ENCODE data around the gene GIMAP8.

Gene GIMAP8

DNA sequence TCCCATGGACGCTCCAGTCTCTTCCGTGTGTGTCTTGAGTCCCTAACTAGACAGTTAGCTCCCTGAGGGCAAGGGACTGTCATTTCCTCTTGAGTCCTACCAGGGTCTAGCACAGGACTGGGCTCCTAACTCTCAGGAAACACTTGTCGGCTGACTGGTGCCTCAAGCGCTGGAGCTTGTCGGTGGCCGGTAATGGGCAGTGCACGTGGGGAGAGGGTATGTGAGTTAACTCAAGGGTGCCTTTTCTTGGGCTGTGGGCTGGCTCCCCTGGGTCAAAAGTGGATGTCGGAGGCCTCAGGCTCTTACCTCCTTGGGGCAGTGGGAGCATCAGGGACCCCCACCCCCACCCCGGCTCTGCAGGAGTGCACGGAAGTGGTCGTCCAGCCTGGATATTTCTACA is 38.4 kb upstream of the GIMAP8 start:
- no peak for DNase-seq

DNA sequence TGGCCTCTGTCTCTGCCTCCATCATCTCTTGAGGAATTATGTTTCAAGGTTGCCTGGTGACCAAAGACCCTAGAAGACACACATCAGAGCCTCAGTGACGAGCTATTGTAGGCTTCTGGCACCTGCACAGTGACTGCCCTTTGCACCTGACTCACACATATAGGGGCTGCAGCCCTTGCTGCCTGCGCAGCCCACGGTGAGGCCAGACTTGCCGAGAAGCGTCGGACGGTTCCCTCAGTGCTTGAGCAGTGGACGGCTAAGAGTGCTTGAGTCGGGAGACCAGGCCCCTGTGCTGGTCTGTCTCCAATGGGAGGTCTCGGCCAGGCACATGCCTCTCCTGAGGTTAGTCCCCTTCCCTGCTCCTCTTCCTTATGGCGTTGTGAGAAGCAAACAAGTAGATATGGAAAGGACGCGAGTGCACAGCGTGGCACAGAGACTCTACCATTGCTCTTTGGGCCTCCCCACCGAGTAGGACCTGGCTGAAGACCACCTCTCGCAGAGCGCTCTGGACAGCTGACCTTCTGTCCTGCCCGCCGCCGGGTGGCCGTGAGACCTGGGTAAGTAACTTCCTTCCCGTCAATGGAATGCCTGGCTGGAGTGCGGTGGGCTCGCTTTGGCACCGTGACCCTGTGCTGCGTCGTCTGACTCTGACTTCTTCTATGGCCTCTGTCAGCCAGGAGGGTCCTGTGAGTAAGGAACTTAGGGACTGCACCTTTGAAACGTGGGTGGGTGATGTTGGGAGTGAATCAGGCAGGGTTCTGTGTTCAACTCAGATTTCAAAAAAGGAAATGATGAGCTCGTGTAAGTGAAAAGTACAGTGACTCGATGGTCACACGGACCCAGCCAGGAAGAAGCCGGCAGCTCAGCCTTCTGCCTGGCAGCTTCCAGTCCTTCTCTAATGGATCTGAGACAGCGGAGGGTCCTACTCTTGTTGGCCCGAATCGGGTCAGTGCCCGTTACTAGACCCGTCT is 37.6 kb upstream of the GIMAP8 start:
- no peak for DNase-seq

DNA sequence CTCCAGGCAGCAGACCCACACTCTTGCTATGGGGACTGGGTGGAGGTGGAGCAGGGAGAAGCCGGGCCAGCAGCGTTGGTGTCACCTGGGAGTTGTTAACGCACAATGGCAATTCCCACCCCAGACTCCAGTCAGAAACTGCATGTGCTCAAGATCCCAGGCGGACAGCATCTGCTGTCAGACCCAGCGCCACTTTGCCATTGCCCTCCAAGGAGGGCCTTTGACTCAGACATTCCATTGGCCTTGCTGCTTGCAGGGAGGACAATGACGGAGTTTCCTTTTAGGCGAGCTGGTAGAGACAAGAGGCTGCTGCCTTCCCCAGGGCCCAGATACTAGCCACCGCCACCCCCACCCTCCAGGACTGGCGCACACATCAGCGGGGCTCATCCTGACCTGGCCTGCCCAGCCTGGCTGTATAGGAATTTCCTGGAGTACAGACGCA is 36.8 kb upstream of the GIMAP8 start:
- DNase-seq, result no peak

DNA sequence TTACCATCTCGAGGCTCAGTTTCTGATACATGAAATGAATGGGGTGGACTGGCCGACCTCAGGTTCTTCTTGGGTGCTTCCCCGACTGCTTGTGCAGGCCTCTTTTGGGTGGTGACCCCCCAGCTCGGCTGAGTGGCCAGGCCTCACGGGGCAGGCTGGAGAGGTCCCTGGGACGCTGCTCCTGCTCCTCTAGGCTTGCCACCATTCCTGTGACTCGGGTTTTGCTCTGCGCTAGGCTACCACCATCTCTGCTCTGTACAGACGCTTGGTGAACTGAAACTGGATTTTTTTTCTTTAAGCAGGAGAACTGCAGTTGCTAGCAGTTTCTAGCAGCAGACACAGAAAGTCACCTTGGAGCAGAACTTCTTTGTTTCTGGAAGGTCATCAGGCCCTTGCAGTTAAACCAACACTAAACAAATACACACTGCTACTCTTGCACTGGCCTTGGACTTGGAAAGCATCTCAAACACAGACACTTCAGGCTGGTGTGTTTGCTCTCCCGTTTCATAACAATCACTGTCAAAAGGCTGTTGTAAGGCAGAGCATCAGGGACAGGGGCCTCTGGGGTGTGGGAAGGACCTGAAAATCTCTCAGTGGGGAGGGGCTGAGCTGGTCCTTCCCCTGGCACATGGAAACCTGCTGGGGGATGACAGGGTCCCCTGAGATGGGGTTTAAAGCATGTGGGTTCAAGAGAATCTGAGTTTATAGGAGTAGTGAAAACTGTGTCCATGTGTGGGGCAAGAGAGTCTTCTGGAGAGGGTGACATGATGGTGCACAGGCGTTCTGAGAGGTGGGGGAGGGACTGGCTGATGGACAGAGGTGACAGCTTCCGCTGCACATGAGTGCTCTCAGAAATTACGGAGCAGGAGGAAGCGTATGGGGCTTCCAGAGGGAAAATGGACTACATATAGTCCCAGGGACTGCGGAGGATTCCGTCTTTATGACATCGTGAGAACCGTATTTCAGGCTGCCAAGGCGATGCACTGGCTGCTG is 35.0 kb upstream of the GIMAP8 start:
- DNase-seq, result no peak

DNA sequence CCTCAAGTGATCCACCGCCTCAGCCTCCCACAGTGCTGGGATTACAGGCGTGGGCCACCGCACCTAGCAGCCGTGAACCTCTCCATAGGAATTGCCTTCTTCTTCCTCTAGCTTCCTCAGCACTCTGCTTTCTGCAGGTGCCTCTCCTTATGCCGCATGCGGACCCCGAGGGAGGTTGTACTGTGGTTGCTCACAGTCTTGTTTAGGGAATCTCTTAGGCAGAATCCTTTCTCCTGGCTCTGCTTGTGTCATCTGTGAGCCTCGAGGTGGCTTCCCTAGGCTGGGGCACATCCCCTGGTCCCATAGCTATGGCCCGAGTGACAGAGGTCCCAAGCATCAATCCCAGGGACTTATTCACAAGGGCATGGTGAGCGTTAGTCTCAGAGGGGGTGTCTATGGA is 33.2 kb upstream of the GIMAP8 start:
- no peak for DNase-seq

DNA sequence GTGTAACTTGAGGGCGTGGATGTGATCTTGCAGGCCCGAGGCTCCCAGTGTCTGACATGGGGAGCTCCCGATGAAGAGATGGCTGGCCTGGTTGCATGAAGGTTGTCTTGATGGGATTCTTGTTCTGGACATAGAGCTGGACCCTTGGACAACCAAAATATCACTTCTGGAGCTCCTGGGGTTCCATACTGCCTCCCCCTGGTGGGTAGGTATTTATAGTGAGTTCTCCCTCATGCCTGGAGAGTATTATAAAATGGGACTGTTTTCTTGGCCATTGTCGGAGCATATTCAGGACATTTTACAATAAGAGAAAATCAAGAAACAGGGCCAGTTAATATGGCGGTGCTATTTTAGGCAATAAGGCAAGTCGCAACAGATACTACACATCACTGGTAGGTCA is 32.6 kb upstream of the GIMAP8 start:
- no peak for DNase-seq

DNA sequence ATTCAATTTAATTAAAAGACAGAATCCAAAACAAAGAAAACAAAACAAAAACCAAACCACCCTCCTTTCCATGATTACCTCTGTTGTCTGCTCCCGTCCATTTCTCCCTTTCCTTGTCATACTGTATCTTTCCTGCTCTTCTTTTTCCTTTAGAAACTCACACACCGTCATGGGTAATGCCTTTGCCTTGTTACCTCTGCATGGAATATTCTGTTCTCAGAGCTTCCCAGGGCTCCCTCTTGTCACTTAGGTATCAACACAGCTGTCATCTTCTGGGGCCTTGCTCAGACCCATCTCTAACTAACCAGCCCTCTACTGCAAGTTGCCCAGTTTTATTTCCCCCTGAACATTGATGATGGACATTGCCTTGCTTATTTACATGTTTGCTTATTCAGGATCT is 30.2 kb upstream of the GIMAP8 start:
- no peak for DNase-seq

DNA sequence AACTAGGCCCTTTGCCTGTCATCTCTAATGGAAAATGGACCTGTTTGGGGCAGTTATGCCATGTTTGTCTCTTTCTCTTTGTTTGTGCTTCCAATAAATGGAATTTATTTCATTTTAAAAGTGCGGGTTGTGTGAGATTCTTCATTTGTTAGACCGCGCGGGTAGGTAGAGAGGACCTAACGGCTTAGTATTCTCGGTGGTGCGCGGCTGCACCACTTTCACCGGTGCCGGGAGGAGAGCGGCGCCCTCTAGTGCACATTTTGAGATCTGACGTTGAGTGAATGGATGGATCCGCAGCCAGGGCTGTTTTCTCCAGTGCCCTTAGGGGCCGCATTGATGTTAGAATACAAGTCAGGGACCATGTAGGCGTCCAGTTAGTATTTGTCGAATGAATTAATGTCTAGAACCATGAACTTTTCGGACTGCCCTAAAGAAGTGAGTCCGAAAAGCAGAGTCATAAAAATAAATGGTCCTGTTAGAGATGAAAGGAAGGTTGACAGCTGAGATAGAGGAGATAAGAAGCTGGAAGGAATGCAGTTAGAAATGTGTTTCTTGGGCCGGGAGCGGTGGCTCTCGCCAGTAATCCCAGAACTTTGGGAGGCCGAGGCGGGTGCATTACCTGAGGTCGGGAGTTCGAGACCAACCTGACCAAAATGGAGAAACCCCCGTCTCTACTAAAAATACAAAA is 29.3 kb upstream of the GIMAP8 start:
- no peak for DNase-seq

DNA sequence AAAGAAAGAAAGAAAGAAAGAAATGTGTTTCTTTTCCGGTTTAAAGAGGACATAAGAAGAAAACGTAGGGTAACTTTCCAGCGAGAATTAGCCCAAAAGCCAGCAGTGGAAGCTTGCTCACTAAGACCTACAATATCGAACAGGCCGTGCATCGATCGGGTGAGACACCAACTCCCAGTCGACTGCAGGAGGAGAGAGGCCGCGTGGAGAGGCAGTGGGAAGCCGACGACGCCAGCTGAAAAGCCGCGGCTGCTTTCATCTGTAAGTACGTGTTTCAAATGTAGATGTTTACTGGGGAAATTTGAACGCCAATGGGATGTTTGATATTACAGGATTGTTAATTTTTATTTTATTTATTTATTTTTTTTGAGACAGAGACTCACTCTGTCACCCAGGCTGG is 28.6 kb upstream of the GIMAP8 start:
- no peak for DNase-seq

DNA sequence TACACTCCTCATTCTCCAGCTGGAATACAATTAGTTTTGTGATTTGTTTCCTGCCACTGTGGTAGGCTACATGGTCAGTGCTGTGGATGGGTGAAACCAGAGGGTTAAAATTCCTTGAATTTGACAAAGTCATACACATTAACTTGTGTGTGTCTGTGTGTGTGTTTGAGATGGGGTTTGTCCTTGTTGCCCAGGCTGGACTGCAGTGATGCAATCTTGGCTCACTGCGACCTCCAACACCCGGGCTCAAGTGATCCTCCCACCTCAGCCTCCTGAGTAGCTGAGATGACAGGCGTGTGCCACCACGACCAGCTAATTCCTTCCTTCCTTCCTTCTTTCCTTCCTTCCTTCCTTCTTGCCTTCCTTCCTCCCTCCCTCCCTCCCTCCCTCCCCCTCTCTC is 24.8 kb upstream of the GIMAP8 start:
- DNase-seq, result no peak

DNA sequence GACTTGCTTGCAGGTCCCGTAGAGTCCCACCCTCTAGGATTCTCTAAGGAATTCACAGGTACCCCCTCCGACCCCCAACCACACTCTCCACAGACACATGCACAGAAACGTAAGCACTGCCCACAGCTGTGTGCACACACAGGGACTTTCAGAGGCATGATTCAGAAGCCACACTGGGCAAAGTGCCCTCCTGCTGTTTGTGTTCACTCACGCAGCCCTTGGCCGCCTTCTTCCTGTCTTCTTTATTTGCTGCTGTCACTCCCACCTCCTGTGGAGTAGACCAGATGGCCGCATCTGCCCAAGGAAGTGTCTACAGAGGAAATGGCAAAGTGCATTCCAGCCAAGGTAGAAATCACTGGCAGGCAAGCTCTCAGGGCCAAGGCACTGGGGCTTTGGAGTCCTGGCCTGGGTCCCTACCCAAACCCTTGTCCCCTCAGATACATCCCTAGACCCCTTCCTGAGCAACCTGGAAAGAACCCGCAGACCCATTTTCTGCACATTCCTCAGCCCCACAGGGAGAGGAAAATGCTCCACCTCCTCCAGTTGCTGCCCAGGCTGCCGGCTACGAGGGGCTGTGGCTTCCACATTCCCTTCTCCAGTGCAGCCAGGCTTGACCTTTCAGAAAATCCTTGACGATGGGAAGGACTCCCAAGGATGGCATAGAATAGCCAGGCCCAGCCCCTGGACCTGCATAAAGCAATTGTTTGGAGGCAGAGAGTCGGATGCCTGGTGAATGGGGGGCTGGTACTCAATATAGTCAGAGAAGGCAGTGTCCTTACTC is 21.6 kb upstream of the GIMAP8 start:
- DNase-seq, result peak; percentile 63

DNA sequence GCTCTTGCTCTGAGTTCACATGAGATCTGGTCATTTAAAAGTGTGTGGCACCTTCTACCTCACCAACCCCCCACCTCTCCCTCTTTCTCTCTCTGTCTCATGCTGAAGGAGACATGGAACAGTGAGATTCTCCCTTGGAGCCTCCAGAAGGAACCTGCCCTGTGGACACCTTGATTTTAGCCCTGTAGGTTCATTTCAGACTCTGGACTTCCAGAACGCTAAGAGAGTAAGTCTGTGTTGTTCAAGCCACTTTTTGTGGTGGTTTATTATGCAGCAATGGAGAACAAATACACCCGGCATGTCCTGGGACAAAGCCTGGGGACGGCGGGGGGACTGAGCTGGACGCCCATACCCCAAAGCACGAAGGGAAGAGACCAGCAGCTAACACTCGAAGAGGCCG is 20.7 kb upstream of the GIMAP8 start:
- DNase-seq, result no peak

DNA sequence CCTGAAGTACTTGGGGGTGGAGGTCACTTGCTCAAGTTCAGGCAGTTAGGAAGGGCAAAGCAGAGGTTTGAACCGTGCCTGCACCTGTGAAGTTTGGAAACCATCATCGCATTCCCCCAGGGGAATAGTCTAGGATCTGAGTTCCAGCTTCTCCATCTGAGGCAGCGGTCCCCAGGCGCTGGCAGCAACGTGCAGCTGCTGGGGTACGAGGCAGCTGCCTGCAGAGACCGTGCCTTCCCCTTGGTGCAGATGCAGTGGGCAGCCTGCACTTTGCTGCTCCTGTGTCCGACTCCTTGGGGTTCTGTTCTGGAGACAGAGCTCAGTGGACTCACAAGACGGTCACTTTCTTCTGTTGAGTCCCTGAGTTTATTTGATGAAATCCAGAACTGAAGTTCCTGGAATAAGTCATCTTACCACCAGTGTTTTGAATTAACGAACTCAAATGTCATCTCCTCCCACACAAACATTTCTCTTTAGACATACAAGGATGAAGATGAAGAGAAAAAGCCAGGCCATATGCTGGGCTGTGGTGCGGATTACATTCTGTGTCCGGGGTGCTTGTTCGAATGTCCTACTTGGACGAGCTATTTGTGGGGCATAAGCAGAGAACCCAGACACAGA is 19.9 kb upstream of the GIMAP8 start:
- no peak for DNase-seq

DNA sequence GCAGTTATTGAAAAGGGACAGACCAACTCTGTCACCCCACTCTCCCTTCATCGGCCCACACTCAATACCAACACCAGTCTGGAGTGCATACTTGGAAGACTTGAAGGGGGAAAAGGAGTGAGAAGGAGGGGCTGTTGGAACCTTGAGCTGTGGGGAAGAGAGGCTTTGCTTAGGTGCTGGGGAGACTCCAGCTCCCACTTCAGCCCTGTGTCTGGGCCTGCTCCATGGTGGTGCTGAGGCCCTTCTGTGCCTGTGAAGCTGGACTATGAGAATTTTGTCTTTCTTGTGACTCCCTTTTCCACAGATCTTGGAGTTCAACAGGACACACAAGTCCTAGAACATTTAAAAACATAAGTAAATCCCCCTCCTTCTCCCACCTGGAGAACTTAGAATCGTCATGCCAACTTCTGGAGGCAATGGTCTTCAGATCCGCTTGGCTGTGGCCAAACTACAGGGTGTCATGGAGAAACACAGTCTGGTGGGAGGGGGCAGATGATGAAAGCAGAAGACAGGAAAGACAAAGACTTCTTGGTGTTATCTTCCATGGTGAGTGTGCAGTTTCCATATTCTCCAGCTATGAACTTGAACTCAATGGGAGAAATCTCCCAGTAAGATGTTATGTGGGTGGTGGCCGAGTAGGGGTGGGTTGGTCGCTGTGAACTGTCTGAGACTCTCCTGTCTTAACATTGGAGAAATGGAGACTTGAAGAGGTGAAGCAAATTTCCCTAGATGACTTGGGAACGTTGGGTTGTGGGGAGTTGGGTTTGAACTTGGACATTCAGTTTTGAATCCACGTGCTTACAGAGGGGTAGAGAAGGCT is 18.4 kb upstream of the GIMAP8 start:
- DNase-seq, result no peak

DNA sequence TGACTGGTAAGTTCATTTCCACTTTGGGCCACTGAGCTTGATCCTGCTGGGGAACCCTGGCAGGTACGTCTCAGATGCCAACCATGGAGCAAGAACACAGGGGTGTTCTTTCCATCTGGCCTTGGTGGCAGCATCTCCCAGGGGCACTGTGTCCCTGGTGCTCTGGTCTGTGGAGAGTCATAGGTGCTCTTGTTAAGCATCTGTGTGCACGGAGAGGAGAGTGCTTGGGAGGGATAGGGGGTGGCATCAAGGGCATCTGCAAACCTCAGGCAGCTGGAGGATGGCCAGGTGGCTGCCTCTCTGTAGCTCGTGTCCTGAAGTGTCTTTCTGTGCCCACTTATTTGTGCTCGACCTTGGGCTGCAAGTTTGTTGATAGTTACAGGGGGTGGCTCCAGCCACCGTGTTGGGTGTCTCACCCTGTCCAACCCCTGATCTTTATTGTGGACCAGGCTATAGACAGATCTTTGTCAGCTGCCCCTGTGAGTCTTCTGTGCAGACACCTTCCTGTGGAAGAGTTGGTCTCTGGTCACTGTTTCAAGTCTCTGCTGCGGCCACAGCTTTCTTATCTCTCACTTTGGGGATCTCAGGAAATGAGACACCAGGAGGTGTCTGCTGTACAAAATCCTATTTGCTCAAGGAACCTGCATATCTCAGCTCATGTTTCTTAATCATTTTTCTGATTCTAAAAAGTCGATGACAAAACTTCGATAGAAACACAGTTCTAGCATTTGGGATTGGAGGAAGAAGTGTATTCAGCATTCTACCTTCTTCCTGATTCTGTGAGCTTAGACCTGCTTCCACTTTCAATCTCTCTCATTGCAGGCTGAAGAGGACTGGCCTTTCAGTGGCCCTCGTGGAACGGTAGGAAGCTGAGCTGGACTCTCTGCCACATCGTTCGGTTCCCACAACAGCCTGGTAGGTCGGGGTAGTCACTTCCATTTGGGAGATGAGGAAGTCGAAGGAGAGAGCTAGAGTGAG is 17.2 kb upstream of the GIMAP8 start:
- no peak for DNase-seq

DNA sequence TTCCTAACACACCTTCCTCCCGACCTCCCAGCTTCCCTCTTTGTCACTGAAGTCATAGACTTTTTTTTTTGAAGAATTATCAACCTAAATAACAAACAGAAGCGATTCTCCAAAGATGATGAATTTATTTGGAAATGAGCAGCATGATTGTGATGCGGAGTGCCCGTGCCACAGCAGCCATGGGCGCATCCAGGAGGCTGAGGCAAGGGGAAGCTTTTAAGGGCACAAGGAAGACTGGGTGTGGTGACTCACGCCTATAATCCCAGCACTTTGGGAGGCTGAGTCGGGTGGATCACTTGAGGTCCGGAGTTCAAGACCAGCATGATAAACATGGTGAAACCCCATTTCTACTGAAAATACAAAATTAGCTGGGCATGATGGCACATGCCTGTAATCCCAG is 16.2 kb upstream of the GIMAP8 start:
- no peak for DNase-seq

DNA sequence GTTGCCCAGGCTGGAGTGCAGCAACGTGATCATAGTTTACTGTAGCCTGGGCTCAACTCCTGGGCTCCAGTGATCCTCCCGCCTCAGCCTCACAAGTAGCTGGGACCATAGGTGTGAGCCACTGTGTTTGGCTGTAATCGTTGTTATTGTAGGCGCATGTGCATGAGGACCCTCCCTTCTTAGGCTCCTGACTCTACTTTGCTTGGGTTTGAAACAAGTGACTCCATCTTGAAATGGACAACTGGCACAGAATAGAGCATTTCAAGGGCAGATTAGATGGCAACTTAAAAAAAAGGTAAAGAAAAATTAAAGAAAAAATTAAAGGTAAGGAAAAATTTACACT is 15.4 kb upstream of the GIMAP8 start:
- no peak for DNase-seq

DNA sequence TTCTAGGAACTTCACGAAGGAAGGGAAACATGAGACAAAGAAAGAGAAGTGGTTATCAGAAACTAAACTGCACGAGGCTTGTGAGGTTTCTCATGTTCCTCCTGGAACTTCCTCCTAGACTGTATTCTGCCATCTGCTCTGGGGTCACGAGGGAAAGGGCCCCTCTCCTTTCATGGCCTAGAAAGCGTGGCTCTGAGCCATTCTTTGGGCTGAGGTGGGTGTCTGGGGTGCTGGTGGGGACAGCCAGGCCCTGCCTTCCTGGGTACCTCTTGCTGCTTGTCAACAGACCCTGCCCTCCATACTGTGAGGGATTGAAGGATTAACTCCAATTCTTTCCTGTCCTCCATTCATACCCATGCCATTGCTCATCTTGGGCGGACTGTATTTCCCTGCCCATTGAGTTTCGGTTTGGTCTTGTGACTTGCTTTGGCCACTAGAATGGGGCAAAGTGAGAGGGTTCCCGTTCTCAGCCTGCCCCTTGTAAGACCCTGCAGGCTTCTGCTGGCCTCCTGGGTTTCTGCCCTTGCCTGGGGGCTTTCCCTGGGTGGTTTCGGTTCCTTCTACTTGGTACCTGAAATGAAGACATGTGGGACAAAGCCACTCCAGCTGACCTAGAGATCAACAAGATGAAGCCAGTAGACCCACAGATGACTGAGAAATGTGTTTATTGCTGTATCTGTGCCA is 14.9 kb upstream of the GIMAP8 start:
- DNase-seq, result no peak

DNA sequence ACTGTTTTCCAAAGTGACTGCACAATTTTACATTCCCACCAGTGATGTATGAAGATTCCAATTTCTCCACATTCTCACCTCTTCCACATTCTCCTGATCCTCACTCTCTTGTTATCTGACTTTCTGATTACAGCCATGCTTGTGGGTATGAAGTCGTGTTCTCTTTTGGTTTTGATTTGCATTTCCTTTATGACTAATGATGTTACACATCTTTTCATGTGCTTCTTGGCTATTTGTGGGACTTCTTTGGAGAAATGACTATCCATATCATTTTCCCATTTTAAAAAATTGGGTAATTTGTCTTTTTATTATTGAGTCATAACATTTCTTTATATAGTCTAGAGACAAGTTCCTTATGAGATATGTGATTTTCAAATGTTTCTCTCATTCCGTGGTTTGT is 10.5 kb upstream of the GIMAP8 start:
- no peak for DNase-seq

Data from NCI-H524 treated with DMSO at 0.1 percent for 48 hours (cell line).